ENCODE results near the gene PHC2. TPM values are rescaled to one million over a fixed set of nuclear protein-coding genes. Genes with fewer than 3 reads are reported as not detected.

The PHC2 gene
- total and polyA plus RNA-seq, 2 of the 13 experiments (the other 11 are each of a cell fraction or from before 2014, with no cell fraction given): 52.5 to 84.9 TPM

GRCh38 chr1:33350611-33351280 lies 80.1 kb downstream of the PHC2 start:
- TF ChIP-seq HNRNPK (IDR thresholded peaks at IDR 0.05; ENCODE audit: low read depth, low read length, poor library complexity, severe bottlenecking) (peak; percentile 6), BCL6 (CRISPR knock-in tag; IDR thresholded peaks at IDR 0.05) (no peak), ZSCAN29 (CRISPR knock-in tag; conservative IDR thresholded peaks at IDR 0.05) (no peak), ZNF512 (CRISPR knock-in tag; IDR thresholded peaks at IDR 0.05) (peak; percentile 47; the same call in 1 of the 2 replicates), FOXA1 (IDR thresholded peaks at IDR 0.05) (peak; percentile 45; the same call in 1 of the 2 replicates), FOXA1 (CRISPR knock-in tag; IDR thresholded peaks at IDR 0.05) (no peak), ARHGAP35 (CRISPR knock-in tag; IDR thresholded peaks at IDR 0.05; ENCODE audit: borderline replicate concordance) (0 out of 2 replicates have a peak, but pooled peaks have one; percentile 16), PBX2 (CRISPR knock-in tag; IDR thresholded peaks at IDR 0.05) (no peak), CHD4 (IDR thresholded peaks at IDR 0.05; ENCODE audit: borderline replicate concordance, low read length) (no peak), ZNF18 (CRISPR knock-in tag; IDR thresholded peaks at IDR 0.05; ENCODE audit: insufficient replicate concordance) (peak; percentile 27), TEF (CRISPR knock-in tag; IDR thresholded peaks at IDR 0.05) (no peak), ZNF512B (CRISPR knock-in tag; IDR thresholded peaks at IDR 0.05; ENCODE audit: borderline replicate concordance) (0 out of 2 replicates have a peak, but pooled peaks have one; percentile 6), PITX1 (CRISPR knock-in tag; IDR thresholded peaks at IDR 0.05) (no peak)
- 36% methylated on average over 6 of the region's 6 CpGs for WGBS (ENCODE audit: low lambda C conversion rate)
- POLR2A ChIA-PET: interaction anchor here (0.7 to 3.2 kb wide), 5 partner anchors 11 to 55 kb away, joined by 3 to 29 read pairs (median 5); partner anchors contain the start of gene A3GALT2

More at GRCh38 chr1:33350611-33351280, 80.1 kb downstream of the PHC2 start:
- intact Hi-C loops (cut with micrococcal nuclease; ENCODE audit: unreplicated experiment): loop anchor here (1.0 kb wide), 1 partner anchor 8 kb away; no protein-coding TSS in a partner anchor
- FAIRE-seq (no peak), DNase-seq (ENCODE audit: low spot score) (no peak), ATAC-seq (no peak)
- BruUV-seq (replicated peaks): TSS peak; percentile 34
- Histone ChIP-seq H2AFZ (ENCODE audit: low read length) (no peak overlapping the region), H3K9ac (ENCODE audit: insufficient read depth, low read depth, low read length) (peak overlapping the region; percentile 78), H3K36me3 (replicated peaks in 1 of 2; ENCODE audit: control insufficient read depth in 1 of 2, insufficient read depth in 2 of 2, low read length in 2 of 2) (peaks cover 0 to 1% of the 10 kb centered on the region in 2 experiments; a peak in 1 of 5 replicates), H3K27ac (ENCODE audit: extremely low read length, insufficient read depth, low read length) (peak overlapping the region; percentile 69), H3K27me3 (ENCODE audit: control insufficient read depth in 1 of 2, insufficient read depth in 2 of 2, low read length in 2 of 2) (no peaks in the 10 kb centered on the region; a peak in 1 of 5 replicates), H3K79me2 (ENCODE audit: insufficient read depth, low read length) (peaks cover 36% of the 10 kb centered on the region), H4K20me1 (ENCODE audit: insufficient read depth, low read length) (no peaks in the 10 kb centered on the region), H3K4me2 (ENCODE audit: low read depth, low read length) (peak overlapping the region; percentile 97), H3K4me1 (ENCODE audit: insufficient read depth, low read length) (peaks cover 60% of the 10 kb centered on the region), H3K9me3 (ENCODE audit: low read length) (no peaks in the 10 kb centered on the region), H3K4me3 (replicated peaks in 1 of 3; ENCODE audit: insufficient read depth in 1 of 3, low read depth in 2 of 3, low read length in 3 of 3) (peak overlapping the region; percentile 60 to 88 (median 69))
- in situ Hi-C loops (cut with HindIII; ENCODE audit: extremely low pct_ligation_motif_present, low pct_unique_long_range_greater_than_20kb): no loop called here
- CTCF ChIA-PET (ENCODE audit: low intra/inter-chr PET ratio, low total read pairs): interaction anchor here (0.8 kb wide), 1 partner anchor 132 kb away, joined by 3 read pairs; no protein-coding TSS in a partner anchor

All from HepG2 (cell line).